GM12878 (cell line): ENCODE measurements around the gene SURF4.

Source experiments
- ATF2 ChIP-seq: IDR thresholded peaks from 2 replicates; pipeline ENCODE4 v1.6.1; 2012; ENCODE audit warnings: low read length, inconsistent platforms
- CHD2 ChIP-seq: IDR thresholded peaks from 2 replicates; pipeline ENCODE4 v1.6.1; 2011; ENCODE audit warnings: low read depth, low read length, improper control_type of control experiment, borderline replicate concordance
- TF ChIP-seq, protein P1 (sequence below): fragments of 450-650 bp; formaldehyde crosslinking; IDR thresholded peaks from 2 replicates; pipeline ENCODE4 v1.5.0; 2022; ENCODE audit warnings: mild to moderate bottlenecking, missing genetic modification characterization
- TF ChIP-seq, protein P2 (sequence below), 3 experiments: IDR thresholded peaks in 2 of 3; conservative IDR thresholded peaks in 1 of 3; 2 replicates each; pipeline ENCODE4 v1.5.1; 2011; ENCODE audit warnings: low read depth in 3 of 3, low read length in 3 of 3, mild to moderate bottlenecking in 3 of 3, control low read depth in 2 of 3, moderate library complexity in 2 of 3, inconsistent platforms in 1 of 3, mixed read lengths in 1 of 3; ENCODE audit not compliant: control insufficient read depth in 2 of 3, insufficient read depth in 1 of 3; ENCODE audit errors: extremely low read depth in 1 of 3

- TF ChIP-seq, protein P1, sequence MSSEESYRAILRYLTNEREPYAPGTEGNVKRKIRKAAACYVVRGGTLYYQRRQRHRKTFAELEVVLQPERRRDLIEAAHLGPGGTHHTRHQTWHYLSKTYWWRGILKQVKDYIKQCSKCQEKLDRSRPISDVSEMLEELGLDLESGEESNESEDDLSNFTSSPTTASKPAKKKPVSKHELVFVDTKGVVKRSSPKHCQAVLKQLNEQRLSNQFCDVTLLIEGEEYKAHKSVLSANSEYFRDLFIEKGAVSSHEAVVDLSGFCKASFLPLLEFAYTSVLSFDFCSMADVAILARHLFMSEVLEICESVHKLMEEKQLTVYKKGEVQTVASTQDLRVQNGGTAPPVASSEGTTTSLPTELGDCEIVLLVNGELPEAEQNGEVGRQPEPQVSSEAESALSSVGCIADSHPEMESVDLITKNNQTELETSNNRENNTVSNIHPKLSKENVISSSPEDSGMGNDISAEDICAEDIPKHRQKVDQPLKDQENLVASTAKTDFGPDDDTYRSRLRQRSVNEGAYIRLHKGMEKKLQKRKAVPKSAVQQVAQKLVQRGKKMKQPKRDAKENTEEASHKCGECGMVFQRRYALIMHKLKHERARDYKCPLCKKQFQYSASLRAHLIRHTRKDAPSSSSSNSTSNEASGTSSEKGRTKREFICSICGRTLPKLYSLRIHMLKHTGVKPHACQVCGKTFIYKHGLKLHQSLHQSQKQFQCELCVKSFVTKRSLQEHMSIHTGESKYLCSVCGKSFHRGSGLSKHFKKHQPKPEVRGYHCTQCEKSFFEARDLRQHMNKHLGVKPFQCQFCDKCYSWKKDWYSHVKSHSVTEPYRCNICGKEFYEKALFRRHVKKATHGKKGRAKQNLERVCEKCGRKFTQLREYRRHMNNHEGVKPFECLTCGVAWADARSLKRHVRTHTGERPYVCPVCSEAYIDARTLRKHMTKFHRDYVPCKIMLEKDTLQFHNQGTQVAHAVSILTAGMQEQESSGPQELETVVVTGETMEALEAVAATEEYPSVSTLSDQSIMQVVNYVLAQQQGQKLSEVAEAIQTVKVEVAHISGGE, result no peak
- TF ChIP-seq, protein P2, sequence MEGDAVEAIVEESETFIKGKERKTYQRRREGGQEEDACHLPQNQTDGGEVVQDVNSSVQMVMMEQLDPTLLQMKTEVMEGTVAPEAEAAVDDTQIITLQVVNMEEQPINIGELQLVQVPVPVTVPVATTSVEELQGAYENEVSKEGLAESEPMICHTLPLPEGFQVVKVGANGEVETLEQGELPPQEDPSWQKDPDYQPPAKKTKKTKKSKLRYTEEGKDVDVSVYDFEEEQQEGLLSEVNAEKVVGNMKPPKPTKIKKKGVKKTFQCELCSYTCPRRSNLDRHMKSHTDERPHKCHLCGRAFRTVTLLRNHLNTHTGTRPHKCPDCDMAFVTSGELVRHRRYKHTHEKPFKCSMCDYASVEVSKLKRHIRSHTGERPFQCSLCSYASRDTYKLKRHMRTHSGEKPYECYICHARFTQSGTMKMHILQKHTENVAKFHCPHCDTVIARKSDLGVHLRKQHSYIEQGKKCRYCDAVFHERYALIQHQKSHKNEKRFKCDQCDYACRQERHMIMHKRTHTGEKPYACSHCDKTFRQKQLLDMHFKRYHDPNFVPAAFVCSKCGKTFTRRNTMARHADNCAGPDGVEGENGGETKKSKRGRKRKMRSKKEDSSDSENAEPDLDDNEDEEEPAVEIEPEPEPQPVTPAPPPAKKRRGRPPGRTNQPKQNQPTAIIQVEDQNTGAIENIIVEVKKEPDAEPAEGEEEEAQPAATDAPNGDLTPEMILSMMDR (IDR thresholded peaks at IDR 0.05 in 2 of 3, conservative IDR thresholded peaks at IDR 0.05 in 1 of 3; ENCODE audit: control insufficient read depth in 2 of 3, extremely low read depth in 1 of 3, insufficient read depth in 1 of 3, low read depth in 3 of 3, low read length in 3 of 3), result no peak
- TF ChIP-seq ATF2 (no peak), CHD2 (no peak)
Observed at GRCh38 chr9:133355881-133356357, 19.9 kb downstream of the SURF4 start.
